Measurements from ENCODE around the gene MMP15. TPM values are rescaled to one million over a fixed set of nuclear protein-coding genes. Genes with fewer than 3 reads are reported as not detected.

MMP15 gene
- total RNA-seq, 1 donor from 2014 or later = 1.3 TPM

DNA sequence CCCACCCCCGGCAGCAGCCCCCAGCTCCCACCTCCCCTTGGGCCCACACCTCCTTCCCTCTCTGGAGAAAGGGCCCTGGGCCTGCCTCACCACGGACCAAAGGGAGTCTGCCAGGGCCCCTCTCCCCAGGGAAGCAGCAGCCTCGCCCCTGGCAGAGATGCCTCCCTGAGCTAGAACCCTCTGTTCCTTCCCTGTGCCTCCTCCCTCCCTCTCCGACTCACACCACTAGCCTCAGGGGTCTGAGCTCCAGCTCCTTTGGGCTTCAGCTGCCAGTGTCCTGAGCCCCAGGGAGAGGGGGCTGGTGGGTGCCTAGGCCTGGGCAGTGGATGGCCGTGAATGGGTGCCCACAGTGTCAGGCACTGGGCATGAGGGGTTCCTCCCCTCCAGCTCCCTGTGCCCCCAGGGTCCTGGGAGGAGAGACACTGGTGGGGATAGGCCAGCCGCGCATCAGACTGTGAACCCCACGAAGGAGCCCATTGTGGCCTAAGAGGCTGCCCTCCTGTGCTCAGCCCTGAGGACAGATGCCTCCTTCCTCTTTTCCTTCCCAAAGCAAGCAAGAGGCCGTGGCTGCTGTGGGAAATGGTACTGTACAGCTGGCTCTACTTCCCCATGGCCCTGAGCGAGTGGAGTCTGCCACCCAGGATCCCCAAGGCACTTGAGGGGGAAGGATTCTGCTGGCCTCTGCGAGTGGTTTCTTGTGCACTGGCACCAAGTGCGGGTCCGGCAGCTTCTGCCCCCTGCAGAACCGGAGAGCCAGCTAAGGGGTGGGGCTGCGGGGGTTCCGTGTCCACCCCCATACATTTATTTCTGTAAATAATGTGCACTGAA, 20.7 kb downstream of the MMP15 start:
- H3K9me3 Mint-ChIP-seq = no peaks in the 10 kb centered on the region
- H3K4me1 Mint-ChIP-seq (ENCODE audit: low read depth) = no peaks in the 10 kb centered on the region
- H3K27me3 Mint-ChIP-seq (ENCODE audit: low read depth) = no peaks in the 10 kb centered on the region

DNA sequence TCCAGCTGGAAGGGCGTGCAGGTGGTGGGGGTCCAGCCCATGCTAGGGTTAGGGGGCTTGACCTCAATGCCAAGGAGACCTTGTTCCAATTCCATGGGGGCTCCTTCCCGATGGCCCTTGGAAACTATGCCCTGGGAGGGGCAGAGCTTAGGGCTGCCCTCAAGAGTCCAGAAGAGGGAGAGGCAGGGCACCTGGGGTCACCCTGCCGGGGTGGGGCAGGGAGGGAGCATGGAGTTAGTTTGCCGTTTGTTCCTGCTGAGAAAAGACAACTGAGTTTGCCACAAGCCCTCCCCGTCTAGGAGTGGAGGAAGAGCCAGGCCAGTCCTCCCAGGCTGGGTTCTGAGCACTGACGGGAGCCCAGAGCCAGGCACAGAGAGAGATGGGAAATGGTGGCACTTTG, 21.4 kb downstream of the MMP15 start:
- Mint-ChIP-seq H3K4me1 (ENCODE audit: low read depth) (no peaks in the 10 kb centered on the region), H3K27ac (no peak overlapping the region), H3K9me3 (no peaks in the 10 kb centered on the region), H3K36me3 (ENCODE audit: low read depth) (no peaks in the 10 kb centered on the region), H3K27me3 (ENCODE audit: low read depth) (no peaks in the 10 kb centered on the region), H3K4me3 (ENCODE audit: low read depth) (no peak overlapping the region)
- intact Hi-C loops (cut with micrococcal nuclease) = no loop called here
- DNase-seq (ENCODE audit: low spot score) = no peak

More for the DNA sequence above, 20.7 kb downstream of the MMP15 start:
- H3K27ac Mint-ChIP-seq = no peak overlapping the region
- intact Hi-C loops (cut with micrococcal nuclease) = no loop called here
- DNase-seq (ENCODE audit: low spot score) = no peak
- no peaks in the 10 kb centered on the region for H3K36me3 Mint-ChIP-seq (ENCODE audit: low read depth)
- H3K4me3 Mint-ChIP-seq (ENCODE audit: low read depth) = no peak overlapping the region

GRCh38 chr16:58047557-58048348, 22.2 kb downstream of the MMP15 start:
- Mint-ChIP-seq H3K4me1 (ENCODE audit: low read depth) (no peaks in the 10 kb centered on the region), H3K36me3 (ENCODE audit: low read depth) (no peaks in the 10 kb centered on the region), H3K9me3 (no peaks in the 10 kb centered on the region), H3K27me3 (ENCODE audit: low read depth) (no peaks in the 10 kb centered on the region), H3K27ac (no peak overlapping the region), H3K4me3 (ENCODE audit: low read depth) (no peak overlapping the region)
- intact Hi-C loops (cut with micrococcal nuclease) = no loop called here
- DNase-seq (ENCODE audit: low spot score) = no peak

- no peak overlapping the region for H3K27ac Mint-ChIP-seq
- no peaks in the 10 kb centered on the region for H3K4me1 Mint-ChIP-seq (ENCODE audit: low read depth)
- no peak for DNase-seq (ENCODE audit: low spot score)
- no peak overlapping the region for H3K4me3 Mint-ChIP-seq (ENCODE audit: low read depth)
- intact Hi-C loops (cut with micrococcal nuclease) = no loop called here
- no peaks in the 10 kb centered on the region for H3K27me3 Mint-ChIP-seq (ENCODE audit: low read depth)
- H3K36me3 Mint-ChIP-seq (ENCODE audit: low read depth) = no peaks in the 10 kb centered on the region
- H3K9me3 Mint-ChIP-seq = no peaks in the 10 kb centered on the region
Observed at GRCh38 chr16:58048494-58049231, 23.1 kb downstream of the MMP15 start.

DNA sequence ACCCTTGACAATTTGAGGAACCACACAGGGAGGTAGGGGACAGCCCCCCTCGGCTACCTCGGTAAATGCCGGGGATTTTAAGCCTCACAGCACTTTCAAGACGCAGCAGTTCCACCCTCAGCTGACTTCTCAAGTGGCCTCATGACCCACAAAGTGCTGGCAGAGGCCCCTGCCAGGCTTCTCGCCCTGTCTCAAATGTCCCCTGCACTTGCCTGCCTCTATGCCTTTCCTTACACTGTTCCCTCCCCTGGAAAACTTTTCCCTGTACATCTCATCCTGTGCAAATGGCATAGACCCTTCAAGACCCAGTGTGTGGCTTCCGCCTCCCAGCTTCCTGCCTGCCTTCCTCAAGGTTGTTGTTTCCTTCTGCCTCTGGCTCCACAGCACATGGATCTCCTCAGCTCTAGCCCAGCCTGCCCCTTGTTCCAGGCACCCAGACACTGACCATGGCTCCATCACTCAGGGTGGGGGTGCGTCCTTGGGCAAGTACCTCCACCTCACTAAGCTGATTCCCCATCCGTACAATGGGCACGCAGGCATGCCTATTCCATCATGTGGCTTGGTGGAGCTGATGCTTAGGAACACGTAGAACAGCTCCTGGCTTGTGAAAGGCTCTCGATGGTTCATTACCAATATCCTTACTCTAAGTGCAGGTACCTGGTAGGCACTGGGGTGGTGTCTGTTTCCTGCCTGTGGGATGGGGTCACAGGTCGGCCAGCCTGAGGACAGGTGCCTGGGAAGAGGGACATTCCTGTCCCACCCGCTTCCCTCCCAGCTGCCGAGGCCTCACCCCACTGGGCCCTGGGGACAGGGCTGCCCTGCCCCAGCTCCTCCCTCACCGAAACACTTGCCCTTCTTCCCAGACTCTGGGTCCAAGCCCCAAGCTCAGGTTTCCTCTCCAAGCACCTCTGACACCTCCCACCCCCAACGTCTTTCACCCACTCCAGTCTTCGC, 24.0 kb downstream of the MMP15 start:
- Mint-ChIP-seq H3K4me1 (ENCODE audit: low read depth) (no peaks in the 10 kb centered on the region), H3K36me3 (ENCODE audit: low read depth) (no peaks in the 10 kb centered on the region), H3K27ac (no peak overlapping the region), H3K27me3 (ENCODE audit: low read depth) (no peaks in the 10 kb centered on the region), H3K4me3 (ENCODE audit: low read depth) (no peak overlapping the region), H3K9me3 (no peaks in the 10 kb centered on the region)
- intact Hi-C loops (cut with micrococcal nuclease) = no loop called here
- DNase-seq (ENCODE audit: low spot score) = no peak

DNA sequence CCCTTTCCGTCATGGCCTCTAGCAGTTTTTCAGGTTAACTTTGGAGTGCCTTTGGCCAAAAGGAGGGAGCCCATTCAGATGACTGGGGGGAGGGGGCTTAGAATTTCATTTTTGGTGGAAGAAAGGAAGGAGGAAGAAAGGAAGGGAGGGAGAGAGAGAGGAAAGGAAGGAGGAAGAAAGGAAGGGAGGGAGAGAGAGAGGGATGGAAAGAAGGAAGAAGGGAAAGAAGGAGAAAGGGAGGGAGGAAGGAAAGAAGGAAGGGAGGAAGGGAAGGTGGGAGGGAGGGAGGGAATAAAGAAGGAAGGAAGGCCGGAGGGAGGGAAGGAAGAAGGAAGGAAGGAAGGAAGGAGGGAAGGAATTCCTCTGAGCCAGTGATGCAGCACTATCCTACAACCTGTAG, 25.7 kb downstream of the MMP15 start:
- H3K27me3 Mint-ChIP-seq (ENCODE audit: low read depth) = no peaks in the 10 kb centered on the region
- H3K36me3 Mint-ChIP-seq (ENCODE audit: low read depth) = no peaks in the 10 kb centered on the region
- no peak overlapping the region for H3K27ac Mint-ChIP-seq
- H3K9me3 Mint-ChIP-seq = no peaks in the 10 kb centered on the region
- intact Hi-C loops (cut with micrococcal nuclease) = no loop called here
- H3K4me3 Mint-ChIP-seq (ENCODE audit: low read depth) = no peak overlapping the region
- peaks cover 3% of the 10 kb centered on the region for H3K4me1 Mint-ChIP-seq (ENCODE audit: low read depth)
- DNase-seq (ENCODE audit: low spot score) = no peak

GRCh38 chr16:58051821-58052603, 26.5 kb downstream of the MMP15 start:
- Mint-ChIP-seq H3K27me3 (ENCODE audit: low read depth) (no peaks in the 10 kb centered on the region), H3K4me1 (ENCODE audit: low read depth) (peaks cover 3% of the 10 kb centered on the region)

DNA sequence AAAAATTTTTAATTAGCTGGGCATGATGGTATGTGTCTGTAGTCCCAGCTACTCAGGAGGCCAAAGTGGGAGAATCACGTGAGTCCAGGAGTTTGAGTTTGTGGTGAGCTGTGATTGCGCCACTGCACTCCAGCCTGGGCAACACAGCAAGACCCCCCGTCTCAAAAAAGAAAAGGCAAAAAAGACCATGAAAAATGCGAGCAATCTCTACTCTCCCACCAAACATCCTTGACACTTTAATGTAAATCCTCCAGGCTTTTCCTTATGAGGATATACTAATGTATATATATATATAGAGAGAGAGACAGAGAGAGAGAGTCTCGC, 28.1 kb downstream of the MMP15 start:
- peaks cover 3% of the 10 kb centered on the region for H3K4me1 Mint-ChIP-seq (ENCODE audit: low read depth)
- no peaks in the 10 kb centered on the region for H3K36me3 Mint-ChIP-seq (ENCODE audit: low read depth)
- H3K4me3 Mint-ChIP-seq (ENCODE audit: low read depth) = no peak overlapping the region
- H3K27ac Mint-ChIP-seq = no peak overlapping the region
- intact Hi-C loops (cut with micrococcal nuclease) = loop anchor here (2.0 kb wide), 1 partner anchor 75 kb away; the partner anchor contains the start of gene CFAP20
- no peaks in the 10 kb centered on the region for H3K9me3 Mint-ChIP-seq
- no peaks in the 10 kb centered on the region for H3K27me3 Mint-ChIP-seq (ENCODE audit: low read depth)
- no peak for DNase-seq (ENCODE audit: low spot score)

More at GRCh38 chr16:58051821-58052603, 26.5 kb downstream of the MMP15 start:
- DNase-seq (ENCODE audit: low spot score) = no peak
- Mint-ChIP-seq H3K4me3 (ENCODE audit: low read depth) (no peak overlapping the region), H3K27ac (no peak overlapping the region), H3K36me3 (ENCODE audit: low read depth) (no peaks in the 10 kb centered on the region), H3K9me3 (no peaks in the 10 kb centered on the region)
- intact Hi-C loops (cut with micrococcal nuclease) = no loop called here

GRCh38 chr16:58054289-58054688, 28.7 kb downstream of the MMP15 start:
- Mint-ChIP-seq H3K27me3 (ENCODE audit: low read depth) (no peaks in the 10 kb centered on the region), H3K27ac (no peak overlapping the region), H3K4me1 (ENCODE audit: low read depth) (peaks cover 3% of the 10 kb centered on the region), H3K36me3 (ENCODE audit: low read depth) (no peaks in the 10 kb centered on the region), H3K4me3 (ENCODE audit: low read depth) (no peak overlapping the region), H3K9me3 (no peaks in the 10 kb centered on the region)
- DNase-seq (ENCODE audit: low spot score) = no peak
- intact Hi-C loops (cut with micrococcal nuclease) = loop anchor here (2.0 kb wide), 1 partner anchor 75 kb away; the partner anchor contains the start of gene CFAP20

- H3K27me3 Mint-ChIP-seq (ENCODE audit: low read depth) = no peaks in the 10 kb centered on the region
- DNase-seq (ENCODE audit: low spot score) = no peak
- H3K27ac Mint-ChIP-seq = no peak overlapping the region
- H3K4me1 Mint-ChIP-seq (ENCODE audit: low read depth) = peaks cover 3% of the 10 kb centered on the region
- intact Hi-C loops (cut with micrococcal nuclease) = no loop called here
- no peaks in the 10 kb centered on the region for H3K36me3 Mint-ChIP-seq (ENCODE audit: low read depth)
- no peak overlapping the region for H3K4me3 Mint-ChIP-seq (ENCODE audit: low read depth)
- H3K9me3 Mint-ChIP-seq = no peaks in the 10 kb centered on the region
Observed at GRCh38 chr16:58056580-58056979, 31.0 kb downstream of the MMP15 start.

- Mint-ChIP-seq H3K36me3 (ENCODE audit: low read depth) (no peaks in the 10 kb centered on the region), H3K27ac (no peak overlapping the region), H3K4me3 (ENCODE audit: low read depth) (no peak overlapping the region), H3K27me3 (ENCODE audit: low read depth) (no peaks in the 10 kb centered on the region), H3K4me1 (ENCODE audit: low read depth) (peaks cover 3% of the 10 kb centered on the region), H3K9me3 (no peaks in the 10 kb centered on the region)
- intact Hi-C loops (cut with micrococcal nuclease) = no loop called here
- DNase-seq (ENCODE audit: low spot score) = no peak
Observed at GRCh38 chr16:58057121-58057520, 31.6 kb downstream of the MMP15 start.

All from activated T-helper 2 cell treated with anti-CD3 and anti-CD28 coated beads, Interferon-gamma antibody, Interleukin-2, Interleukin-4, amounts not matched to agents 10 μg/mL and 5 μg/mL and 100 μg/mL, durations not matched to agents 14 hours and 24 hours and 36 hours (primary cell).